ENCODE data around the gene TGFB1I1.
"Not testable (repeated sequence)": the region's sequence is repeated elsewhere in the genome, so short reads cannot be mapped to it uniquely, and the experiment has no call there.

The TGFB1I1 gene

DNA sequence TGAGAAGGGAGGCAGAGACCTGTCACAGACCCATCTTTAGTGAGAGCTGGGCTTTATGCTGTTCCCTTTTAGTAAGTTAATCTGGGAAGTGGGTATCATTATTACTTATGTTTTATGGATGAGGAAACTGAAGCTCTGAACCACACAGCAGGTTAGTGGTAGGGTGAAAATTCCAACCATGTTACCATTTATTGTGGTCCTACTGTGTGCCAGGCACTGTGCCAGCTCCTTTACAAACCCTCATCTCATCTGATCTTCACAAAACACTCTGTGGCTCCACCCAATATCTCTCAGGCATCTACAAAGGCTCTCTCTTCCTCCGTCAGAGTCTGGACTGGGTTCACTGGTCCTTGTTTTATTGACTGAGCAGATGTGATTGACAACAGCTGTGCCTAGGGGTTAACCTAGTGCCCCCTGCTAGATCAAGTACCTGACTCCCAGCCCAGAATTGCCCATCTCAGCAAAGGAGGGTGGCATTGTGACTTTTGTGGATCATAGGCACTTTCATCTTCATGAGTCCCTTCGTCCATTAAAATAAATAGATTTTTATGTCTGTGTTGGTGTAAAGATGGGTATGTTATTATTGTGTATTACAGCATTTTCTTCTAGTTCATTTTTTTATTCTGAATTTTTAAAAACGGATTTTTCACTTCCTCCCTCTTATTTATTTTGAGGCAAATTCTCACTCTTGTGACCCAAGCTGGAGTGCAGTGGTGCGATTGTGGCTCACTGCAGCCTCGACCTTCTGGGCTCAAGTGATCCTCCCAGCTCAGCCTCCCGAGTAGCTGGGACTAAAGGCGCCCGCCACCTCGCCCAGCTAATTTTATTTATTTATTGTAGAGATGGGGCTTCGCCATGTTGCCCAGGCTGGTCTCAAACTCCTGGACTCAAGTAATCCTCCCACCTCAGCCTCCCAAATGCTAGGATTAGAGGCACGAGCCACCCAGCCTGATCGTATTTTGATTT lies 3.1 kb downstream of the TGFB1I1 start:
- Histone ChIP-seq H3K4me3 (ENCODE audit: low read length) (no peak overlapping the region), H3K27ac (ENCODE audit: low read length) (no peak overlapping the region), H3K9ac (ENCODE audit: low read length) (no peak overlapping the region), H3K9me3 (ENCODE audit: control insufficient read depth, low read depth, low read length) (no peaks in the 10 kb centered on the region), H3K4me1 (ENCODE audit: control insufficient read depth, low read depth, low read length) (peaks cover 4% of the 10 kb centered on the region), H3K27me3 (ENCODE audit: control insufficient read depth, insufficient read depth, low read length) (peaks cover 35% of the 10 kb centered on the region), H3K36me3 (ENCODE audit: control insufficient read depth, low read depth, low read length) (no peaks in the 10 kb centered on the region)

- H3K4me3 ChIP-seq (ENCODE audit: low read length): no peak overlapping the region
- peaks cover 34% of the 10 kb centered on the region for H3K27me3 ChIP-seq (ENCODE audit: control insufficient read depth, insufficient read depth, low read length)
- H3K9me3 ChIP-seq (ENCODE audit: control insufficient read depth, low read depth, low read length): no peaks in the 10 kb centered on the region
- H3K9ac ChIP-seq (ENCODE audit: low read length): no peak overlapping the region
- peaks cover 4% of the 10 kb centered on the region for H3K4me1 ChIP-seq (ENCODE audit: control insufficient read depth, low read depth, low read length)
- H3K36me3 ChIP-seq (ENCODE audit: control insufficient read depth, low read depth, low read length): no peaks in the 10 kb centered on the region
- H3K27ac ChIP-seq (ENCODE audit: low read length): no peak overlapping the region
Measured at GRCh38 chr16:31475946-31476302, 4.0 kb downstream of the TGFB1I1 start.

DNA sequence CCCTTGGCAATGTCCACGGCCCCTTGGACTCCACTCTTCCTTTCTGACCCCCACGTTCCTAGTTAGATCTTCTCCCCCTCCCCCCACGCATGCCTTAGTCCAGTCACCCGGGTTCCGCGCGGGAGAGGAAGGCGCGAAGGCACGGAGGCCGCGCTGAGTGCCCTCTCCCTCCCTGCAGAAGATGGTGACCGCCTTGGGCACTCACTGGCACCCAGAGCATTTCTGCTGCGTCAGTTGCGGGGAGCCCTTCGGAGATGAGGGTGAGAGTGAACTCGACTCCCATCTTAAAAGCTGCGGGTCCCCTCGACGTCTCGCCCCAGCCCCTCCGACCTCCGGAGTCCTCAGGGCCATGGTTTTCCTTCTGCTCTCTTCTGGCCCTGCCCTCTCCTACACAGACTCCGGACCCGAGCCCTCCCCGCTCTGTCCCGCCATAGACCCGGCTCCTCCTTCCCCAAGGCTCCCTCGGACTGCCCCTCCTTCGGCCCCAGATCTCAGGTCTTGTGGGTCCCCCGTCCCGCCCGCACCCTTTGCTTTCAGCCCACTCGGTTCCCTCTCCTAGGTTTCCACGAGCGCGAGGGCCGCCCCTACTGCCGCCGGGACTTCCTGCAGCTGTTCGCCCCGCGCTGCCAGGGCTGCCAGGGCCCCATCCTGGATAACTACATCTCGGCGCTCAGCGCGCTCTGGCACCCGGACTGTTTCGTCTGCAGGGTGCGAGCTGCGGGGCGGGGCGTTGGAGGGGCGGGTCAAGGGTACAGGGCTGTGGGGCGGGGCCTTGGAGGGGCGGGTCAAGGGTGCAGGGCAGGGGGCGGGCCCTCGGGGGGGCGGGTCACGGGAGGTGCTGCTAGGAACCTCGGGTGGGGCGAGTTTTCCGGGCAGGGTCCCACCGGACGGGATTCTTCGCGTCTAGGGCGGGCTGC lies 4.6 kb downstream of the TGFB1I1 start:
- H3K36me3 ChIP-seq (ENCODE audit: control insufficient read depth, low read depth, low read length): no peaks in the 10 kb centered on the region
- H3K4me3 ChIP-seq (ENCODE audit: low read length): peak overlapping the region; percentile 29
- H3K27ac ChIP-seq (ENCODE audit: low read length): no peak overlapping the region
- peaks cover 27% of the 10 kb centered on the region for H3K27me3 ChIP-seq (ENCODE audit: control insufficient read depth, insufficient read depth, low read length)
- H3K9ac ChIP-seq (ENCODE audit: low read length): no peak overlapping the region
- H3K9me3 ChIP-seq (ENCODE audit: control insufficient read depth, low read depth, low read length): no peaks in the 10 kb centered on the region
- H3K4me1 ChIP-seq (ENCODE audit: control insufficient read depth, low read depth, low read length): peaks cover under 1% of the 10 kb centered on the region

DNA sequence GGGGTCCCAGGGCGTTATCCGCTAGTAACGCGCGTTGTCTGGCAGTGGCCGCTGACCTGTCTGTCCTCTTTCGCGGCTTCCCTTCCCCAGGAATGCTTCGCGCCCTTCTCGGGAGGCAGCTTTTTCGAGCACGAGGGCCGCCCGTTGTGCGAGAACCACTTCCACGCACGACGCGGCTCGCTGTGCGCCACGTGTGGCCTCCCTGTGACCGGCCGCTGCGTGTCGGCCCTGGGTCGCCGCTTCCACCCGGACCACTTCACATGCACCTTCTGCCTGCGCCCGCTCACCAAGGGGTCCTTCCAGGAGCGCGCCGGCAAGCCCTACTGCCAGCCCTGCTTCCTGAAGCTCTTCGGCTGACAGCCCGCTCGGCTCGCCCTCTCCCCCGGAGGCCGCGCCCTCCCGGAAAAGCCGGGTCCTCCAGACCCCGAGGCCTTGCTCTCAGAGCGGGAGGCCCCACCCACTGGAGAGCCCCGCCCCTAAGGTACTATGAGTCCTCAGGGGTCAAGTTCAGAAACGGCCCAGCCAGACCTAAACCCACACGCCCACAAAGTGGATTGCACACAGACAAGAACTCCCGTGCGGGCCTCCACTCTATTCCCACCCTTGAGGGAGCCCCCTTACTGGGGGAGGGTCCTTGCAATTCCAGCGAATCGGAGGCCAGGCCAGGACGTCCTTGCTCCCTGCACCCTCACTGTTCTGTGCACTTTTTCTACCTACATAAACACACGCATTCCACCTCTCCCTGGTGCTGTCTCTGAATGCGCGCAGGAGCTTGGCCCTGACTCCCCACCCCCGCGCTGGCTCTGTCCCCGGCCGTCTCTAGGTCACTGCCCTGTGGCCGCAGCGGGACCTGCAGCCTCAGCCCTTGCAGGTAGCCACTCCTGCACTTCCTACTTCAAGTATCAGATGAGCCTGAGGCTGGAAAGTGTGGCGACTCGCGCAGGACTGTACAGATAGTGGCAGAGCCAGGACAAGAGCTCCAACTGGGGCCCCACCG lies 5.6 kb downstream of the TGFB1I1 start:
- peaks cover 22% of the 10 kb centered on the region for H3K27me3 ChIP-seq (ENCODE audit: control insufficient read depth, insufficient read depth, low read length)
- no peak overlapping the region for H3K27ac ChIP-seq (ENCODE audit: low read length)
- H3K9me3 ChIP-seq (ENCODE audit: control insufficient read depth, low read depth, low read length): no peaks in the 10 kb centered on the region
- H3K36me3 ChIP-seq (ENCODE audit: control insufficient read depth, low read depth, low read length): no peaks in the 10 kb centered on the region
- H3K4me1 ChIP-seq (ENCODE audit: control insufficient read depth, low read depth, low read length): no peaks in the 10 kb centered on the region
- peak overlapping the region; percentile 29 for H3K4me3 ChIP-seq (ENCODE audit: low read length)
- no peak overlapping the region for H3K9ac ChIP-seq (ENCODE audit: low read length)

DNA sequence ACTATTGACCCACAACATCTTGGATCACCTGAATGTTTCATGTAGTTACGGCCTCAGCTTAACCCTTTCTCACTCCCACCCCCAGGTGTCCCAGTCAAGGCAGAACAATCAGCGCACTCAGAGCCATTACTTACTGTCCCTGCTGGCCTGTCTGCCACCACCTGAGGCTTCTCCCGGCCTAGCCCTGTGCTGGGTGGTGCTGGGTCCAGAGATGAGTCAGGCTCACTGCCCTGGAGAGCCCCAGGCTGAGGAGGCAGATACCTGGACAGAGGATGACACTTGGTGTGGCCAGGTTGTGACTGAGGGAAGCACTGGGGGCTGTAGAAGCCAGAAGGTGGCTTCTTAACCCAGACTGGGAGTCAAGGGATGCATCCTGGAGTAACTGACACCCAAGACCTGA lies 7.0 kb downstream of the TGFB1I1 start:
- H3K9ac ChIP-seq (ENCODE audit: low read length): no peak overlapping the region
- no peak overlapping the region for H3K4me3 ChIP-seq (ENCODE audit: low read length)
- no peaks in the 10 kb centered on the region for H3K4me1 ChIP-seq (ENCODE audit: control insufficient read depth, low read depth, low read length)
- no peaks in the 10 kb centered on the region for H3K9me3 ChIP-seq (ENCODE audit: control insufficient read depth, low read depth, low read length)
- no peak overlapping the region for H3K27ac ChIP-seq (ENCODE audit: low read length)
- no peaks in the 10 kb centered on the region for H3K36me3 ChIP-seq (ENCODE audit: control insufficient read depth, low read depth, low read length)
- peaks cover 20% of the 10 kb centered on the region for H3K27me3 ChIP-seq (ENCODE audit: control insufficient read depth, insufficient read depth, low read length)

DNA sequence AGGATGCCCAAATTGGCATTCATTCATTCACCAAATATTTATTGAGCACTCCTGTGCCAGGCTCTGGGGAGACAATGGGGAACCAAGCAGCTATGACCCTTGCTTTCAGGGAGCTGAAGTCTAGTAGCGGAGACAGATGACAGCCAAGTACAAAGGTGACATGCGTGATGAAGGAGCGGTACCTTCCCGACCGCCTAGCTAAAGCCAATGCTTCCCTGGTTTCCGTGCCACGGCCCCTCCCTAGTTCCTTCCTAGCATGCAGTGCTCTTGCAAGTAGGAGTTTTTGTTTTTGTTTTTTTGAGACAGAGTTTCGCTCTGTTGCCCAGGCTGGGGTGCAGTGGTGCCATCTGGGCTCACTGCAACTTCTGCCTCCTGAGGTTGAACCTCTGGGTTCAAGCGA lies 7.8 kb downstream of the TGFB1I1 start:
- Histone ChIP-seq H3K27me3 (ENCODE audit: control insufficient read depth, insufficient read depth, low read length) (peaks cover 20% of the 10 kb centered on the region), H3K4me1 (ENCODE audit: control insufficient read depth, low read depth, low read length) (peaks cover 6% of the 10 kb centered on the region), H3K9me3 (ENCODE audit: control insufficient read depth, low read depth, low read length) (no peaks in the 10 kb centered on the region), H3K27ac (ENCODE audit: low read length) (no peak overlapping the region), H3K4me3 (ENCODE audit: low read length) (no peak overlapping the region), H3K9ac (ENCODE audit: low read length) (no peak overlapping the region), H3K36me3 (ENCODE audit: control insufficient read depth, low read depth, low read length) (no peaks in the 10 kb centered on the region)

DNA sequence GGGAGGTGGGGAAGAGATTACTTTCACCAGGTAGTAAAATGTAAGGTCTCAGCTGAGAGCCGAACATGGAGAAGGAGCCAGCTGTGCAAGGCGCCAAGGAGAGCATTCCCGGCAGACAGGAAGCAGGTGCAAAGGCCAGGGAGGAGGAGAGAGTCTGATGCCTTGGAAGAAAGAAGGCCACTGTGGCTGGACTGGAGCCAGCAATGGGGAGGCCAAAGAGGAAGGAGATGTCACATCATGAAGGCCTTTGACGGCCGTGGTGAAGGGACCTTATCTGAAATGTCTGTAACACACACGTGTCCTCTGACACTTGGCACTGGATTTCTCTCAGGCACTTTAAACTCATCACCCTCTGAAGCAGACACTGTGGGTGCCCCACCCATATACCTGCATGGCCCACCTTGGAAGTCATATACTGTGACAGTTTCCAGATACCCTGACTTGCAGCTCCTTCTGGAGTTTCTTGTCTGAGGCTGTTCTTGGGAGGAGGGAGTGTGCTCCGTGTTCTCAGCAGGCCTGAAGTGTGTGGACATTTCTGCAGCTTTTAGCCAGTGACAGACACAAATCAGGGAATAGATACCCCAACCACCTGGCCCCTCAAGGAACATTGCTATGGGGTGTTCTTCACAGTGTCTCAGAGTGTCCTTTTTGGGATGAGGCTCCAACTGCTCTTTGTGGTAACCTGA lies 9.0 kb downstream of the TGFB1I1 start:
- H3K27ac ChIP-seq (ENCODE audit: low read length): no peak overlapping the region
- peaks cover 20% of the 10 kb centered on the region for H3K27me3 ChIP-seq (ENCODE audit: control insufficient read depth, insufficient read depth, low read length)
- no peaks in the 10 kb centered on the region for H3K36me3 ChIP-seq (ENCODE audit: control insufficient read depth, low read depth, low read length)
- H3K4me1 ChIP-seq (ENCODE audit: control insufficient read depth, low read depth, low read length): peaks cover 7% of the 10 kb centered on the region
- H3K4me3 ChIP-seq (ENCODE audit: low read length): no peak overlapping the region
- no peak overlapping the region for H3K9ac ChIP-seq (ENCODE audit: low read length)
- H3K9me3 ChIP-seq (ENCODE audit: control insufficient read depth, low read depth, low read length): no peaks in the 10 kb centered on the region

GRCh38 chr16:31483081-31483480 lies 11.1 kb downstream of the TGFB1I1 start, which contains the start of gene SLC5A2:
Gene SLC5A2 (plus strand): TSS chr16:31483123. CDS start chr16:31483137, 14 bp downstream.
- Histone ChIP-seq H3K9ac (ENCODE audit: low read length) (no peak within 1 kb of the TSS), H3K4me3 (ENCODE audit: low read length) (no peak within 1 kb of the TSS), H3K4me1 (ENCODE audit: control insufficient read depth, low read depth, low read length) (peaks cover 7% of the 10 kb centered on the region), H3K9me3 (ENCODE audit: control insufficient read depth, low read depth, low read length) (no peaks in the 10 kb centered on the region), H3K36me3 (ENCODE audit: control insufficient read depth, low read depth, low read length) (no peaks in the 10 kb centered on the region), H3K27ac (ENCODE audit: low read length) (no peak within 1 kb of the TSS), H3K27me3 (ENCODE audit: control insufficient read depth, insufficient read depth, low read length) (peaks cover 41% of the 10 kb centered on the region)

GRCh38 chr16:31484048-31484447 lies 12.1 kb downstream of the TGFB1I1 start:
- H3K9me3 ChIP-seq (ENCODE audit: control insufficient read depth, low read depth, low read length); H3K4me3 ChIP-seq (ENCODE audit: low read length); H3K36me3 ChIP-seq (ENCODE audit: control insufficient read depth, low read depth, low read length); H3K9ac ChIP-seq (ENCODE audit: low read length); H3K4me1 ChIP-seq (ENCODE audit: control insufficient read depth, low read depth, low read length); H3K27ac ChIP-seq (ENCODE audit: low read length): not testable (repeated sequence)
- H3K27me3 ChIP-seq (ENCODE audit: control insufficient read depth, insufficient read depth, low read length): peaks cover 51% of the 10 kb centered on the region

GRCh38 chr16:31484491-31485171 lies 12.7 kb downstream of the TGFB1I1 start:
- Histone ChIP-seq H3K4me1 (ENCODE audit: control insufficient read depth, low read depth, low read length) (peaks cover 7% of the 10 kb centered on the region), H3K9ac (ENCODE audit: low read length) (no peak overlapping the region), H3K4me3 (ENCODE audit: low read length) (no peak overlapping the region), H3K9me3 (ENCODE audit: control insufficient read depth, low read depth, low read length) (no peaks in the 10 kb centered on the region), H3K36me3 (ENCODE audit: control insufficient read depth, low read depth, low read length) (no peaks in the 10 kb centered on the region), H3K27me3 (ENCODE audit: control insufficient read depth, insufficient read depth, low read length) (peaks cover 51% of the 10 kb centered on the region), H3K27ac (ENCODE audit: low read length) (no peak overlapping the region)

Data from iPS-18a (cell line).